Measurements from ENCODE around the gene CASZ1.

CASZ1 gene

GRCh38 chr1:10753299-10753698, 43.1 kb downstream of the CASZ1 start:
- TF ChIP-seq, protein P1, sequence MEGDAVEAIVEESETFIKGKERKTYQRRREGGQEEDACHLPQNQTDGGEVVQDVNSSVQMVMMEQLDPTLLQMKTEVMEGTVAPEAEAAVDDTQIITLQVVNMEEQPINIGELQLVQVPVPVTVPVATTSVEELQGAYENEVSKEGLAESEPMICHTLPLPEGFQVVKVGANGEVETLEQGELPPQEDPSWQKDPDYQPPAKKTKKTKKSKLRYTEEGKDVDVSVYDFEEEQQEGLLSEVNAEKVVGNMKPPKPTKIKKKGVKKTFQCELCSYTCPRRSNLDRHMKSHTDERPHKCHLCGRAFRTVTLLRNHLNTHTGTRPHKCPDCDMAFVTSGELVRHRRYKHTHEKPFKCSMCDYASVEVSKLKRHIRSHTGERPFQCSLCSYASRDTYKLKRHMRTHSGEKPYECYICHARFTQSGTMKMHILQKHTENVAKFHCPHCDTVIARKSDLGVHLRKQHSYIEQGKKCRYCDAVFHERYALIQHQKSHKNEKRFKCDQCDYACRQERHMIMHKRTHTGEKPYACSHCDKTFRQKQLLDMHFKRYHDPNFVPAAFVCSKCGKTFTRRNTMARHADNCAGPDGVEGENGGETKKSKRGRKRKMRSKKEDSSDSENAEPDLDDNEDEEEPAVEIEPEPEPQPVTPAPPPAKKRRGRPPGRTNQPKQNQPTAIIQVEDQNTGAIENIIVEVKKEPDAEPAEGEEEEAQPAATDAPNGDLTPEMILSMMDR (conservative IDR thresholded peaks at IDR 0.05; ENCODE audit: low read depth, low read length) = no peak
- H2AFZ ChIP-seq (ENCODE audit: low read depth) = no peak overlapping the region

DNA sequence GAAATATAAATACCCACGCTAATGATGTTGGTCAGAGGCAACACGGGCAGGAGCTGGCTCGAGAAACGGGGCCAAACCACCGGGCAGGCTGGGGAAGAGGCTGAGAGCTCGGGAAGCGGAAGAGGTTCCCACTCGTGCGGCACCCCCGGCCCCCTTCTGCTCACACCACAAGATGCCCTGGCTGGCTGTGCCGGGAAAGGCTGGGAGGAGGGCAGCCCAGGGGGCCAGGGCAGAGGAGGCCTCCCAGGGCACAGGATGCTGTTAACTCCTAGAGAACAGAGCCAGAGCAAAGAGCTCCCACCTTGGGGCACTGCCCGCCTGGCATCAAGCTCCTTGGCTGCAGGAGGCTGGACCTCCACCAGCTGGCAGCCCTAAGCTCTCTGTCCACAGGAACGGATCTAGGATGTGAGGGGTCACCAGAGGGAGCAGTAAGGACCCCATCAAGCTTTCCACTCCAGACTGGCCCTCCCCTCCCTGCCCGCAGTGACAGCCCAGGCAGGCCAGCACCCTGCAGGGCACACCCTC, 44.8 kb downstream of the CASZ1 start:
- Histone ChIP-seq H3K4me2 (no peak overlapping the region), H3K27ac (no peak overlapping the region), H3K4me3 (IDR thresholded peaks at IDR 0.05; ENCODE audit: insufficient read depth, low read depth, low read length) (no peak overlapping the region), H3K79me2 (ENCODE audit: insufficient read depth, low read depth) (no peaks in the 10 kb centered on the region), H3K9ac (no peak overlapping the region), H3K36me3 (ENCODE audit: insufficient read depth) (no peaks in the 10 kb centered on the region), H2AFZ (ENCODE audit: low read depth) (no peak overlapping the region), H3K4me1 (ENCODE audit: low read depth, poor library complexity, severe bottlenecking) (no peaks in the 10 kb centered on the region), H3K27me3 (ENCODE audit: insufficient read depth, low read depth) (peaks cover 97% of the 10 kb centered on the region), H4K20me1 (ENCODE audit: insufficient read depth) (no peaks in the 10 kb centered on the region)
- TF ChIP-seq, protein P1 (conservative IDR thresholded peaks at IDR 0.05; ENCODE audit: low read depth, low read length) = no peak

More at GRCh38 chr1:10753299-10753698, 43.1 kb downstream of the CASZ1 start:
- no peaks in the 10 kb centered on the region for H3K79me2 ChIP-seq (ENCODE audit: insufficient read depth, low read depth)
- H3K4me1 ChIP-seq (ENCODE audit: low read depth, poor library complexity, severe bottlenecking) = no peaks in the 10 kb centered on the region
- no peak overlapping the region for H3K4me3 ChIP-seq (IDR thresholded peaks at IDR 0.05; ENCODE audit: insufficient read depth, low read depth, low read length)
- no peak overlapping the region for H3K27ac ChIP-seq
- no peak overlapping the region for H3K9ac ChIP-seq
- H3K36me3 ChIP-seq (ENCODE audit: insufficient read depth) = no peaks in the 10 kb centered on the region
- peaks cover 98% of the 10 kb centered on the region for H3K27me3 ChIP-seq (ENCODE audit: insufficient read depth, low read depth)
- H3K4me2 ChIP-seq = no peak overlapping the region
- H4K20me1 ChIP-seq (ENCODE audit: insufficient read depth) = no peaks in the 10 kb centered on the region

DNA sequence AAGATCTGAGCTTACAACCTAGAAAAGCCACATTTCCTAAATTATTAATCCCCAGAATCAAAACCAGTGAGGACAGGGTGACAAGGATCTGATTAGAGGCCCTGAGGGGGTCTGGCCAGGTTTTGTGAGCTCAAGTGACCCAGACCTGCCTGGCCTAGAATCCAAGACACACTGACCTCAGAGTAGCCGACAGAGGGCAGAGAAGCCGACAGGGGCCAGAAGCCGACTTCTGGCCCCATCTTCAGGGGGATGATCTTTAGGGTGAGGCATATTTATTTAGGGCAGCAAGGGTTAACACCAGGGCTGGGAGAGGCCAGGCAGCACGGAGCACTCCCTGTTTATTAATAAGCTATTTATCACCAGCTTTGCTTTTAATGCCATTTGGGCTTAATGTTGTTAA, 45.3 kb downstream of the CASZ1 start:
- H2AFZ ChIP-seq (ENCODE audit: low read depth) = no peak overlapping the region
- no peak overlapping the region for H3K4me3 ChIP-seq (IDR thresholded peaks at IDR 0.05; ENCODE audit: insufficient read depth, low read depth, low read length)
- H3K27me3 ChIP-seq (ENCODE audit: insufficient read depth, low read depth) = peaks cover 97% of the 10 kb centered on the region
- no peak overlapping the region for H3K9ac ChIP-seq
- H3K4me1 ChIP-seq (ENCODE audit: low read depth, poor library complexity, severe bottlenecking) = no peaks in the 10 kb centered on the region
- no peaks in the 10 kb centered on the region for H3K79me2 ChIP-seq (ENCODE audit: insufficient read depth, low read depth)
- no peak overlapping the region for H3K27ac ChIP-seq
- H3K36me3 ChIP-seq (ENCODE audit: insufficient read depth) = no peaks in the 10 kb centered on the region
- no peaks in the 10 kb centered on the region for H4K20me1 ChIP-seq (ENCODE audit: insufficient read depth)
- TF ChIP-seq, protein P1 (conservative IDR thresholded peaks at IDR 0.05; ENCODE audit: low read depth, low read length) = no peak
- no peak overlapping the region for H3K4me2 ChIP-seq

- H3K36me3 ChIP-seq (ENCODE audit: insufficient read depth) = no peaks in the 10 kb centered on the region
- H3K27me3 ChIP-seq (ENCODE audit: insufficient read depth, low read depth) = peaks cover 94% of the 10 kb centered on the region
- H3K27ac ChIP-seq = no peak overlapping the region
- H3K4me1 ChIP-seq (ENCODE audit: low read depth, poor library complexity, severe bottlenecking) = no peaks in the 10 kb centered on the region
- H3K4me2 ChIP-seq = no peak overlapping the region
- no peak overlapping the region for H3K9ac ChIP-seq
- TF ChIP-seq, protein P1 (conservative IDR thresholded peaks at IDR 0.05; ENCODE audit: low read depth, low read length) = no peak
- H3K79me2 ChIP-seq (ENCODE audit: insufficient read depth, low read depth) = no peaks in the 10 kb centered on the region
- H3K4me3 ChIP-seq (IDR thresholded peaks at IDR 0.05; ENCODE audit: insufficient read depth, low read depth, low read length) = no peak overlapping the region
- H2AFZ ChIP-seq (ENCODE audit: low read depth) = no peak overlapping the region
- H4K20me1 ChIP-seq (ENCODE audit: insufficient read depth) = no peaks in the 10 kb centered on the region
Measured at GRCh38 chr1:10745886-10746455, 50.5 kb downstream of the CASZ1 start.
